ENCODE results near the gene LRMDA.

Gene LRMDA

GRCh38 chr10:75682649-75683557 lies 251.5 kb downstream of the LRMDA start:
- no peak for DNase-seq

GRCh38 chr10:75685187-75685586 lies 253.8 kb downstream of the LRMDA start:
- DNase-seq, result no peak

- DNase-seq, result no peak
Observed at GRCh38 chr10:75688506-75689300, 257.3 kb downstream of the LRMDA start.

- DNase-seq, result no peak
Observed at GRCh38 chr10:75693489-75693888, 262.1 kb downstream of the LRMDA start.

- no peak for DNase-seq
Observed at GRCh38 chr10:75694269-75694668, 262.8 kb downstream of the LRMDA start.

- DNase-seq, result no peak
Observed at GRCh38 chr10:75694790-75695189, 263.4 kb downstream of the LRMDA start.

- no peak for DNase-seq
Observed at GRCh38 chr10:75695994-75696393, 264.6 kb downstream of the LRMDA start.

- no peak for DNase-seq
Observed at GRCh38 chr10:75696536-75696935, 265.1 kb downstream of the LRMDA start.

GRCh38 chr10:75703191-75703854 lies 271.9 kb downstream of the LRMDA start:
- no peak for DNase-seq

GRCh38 chr10:75705426-75705825 lies 274.0 kb downstream of the LRMDA start:
- DNase-seq, result no peak

GRCh38 chr10:75707080-75707840 lies 275.8 kb downstream of the LRMDA start:
- no peak for DNase-seq

- peak; percentile 39 for DNase-seq
Observed at GRCh38 chr10:75708060-75708459, 276.6 kb downstream of the LRMDA start.

- DNase-seq, result no peak
Observed at GRCh38 chr10:75709245-75709644, 277.8 kb downstream of the LRMDA start.

- DNase-seq, result no peak
Observed at GRCh38 chr10:75709811-75710210, 278.4 kb downstream of the LRMDA start.

GRCh38 chr10:75712242-75712880 lies 280.9 kb downstream of the LRMDA start:
- DNase-seq, result no peak

GRCh38 chr10:75716506-75716905 lies 285.1 kb downstream of the LRMDA start:
- DNase-seq, result no peak

- DNase-seq, result no peak
Observed at GRCh38 chr10:75717126-75717916, 285.9 kb downstream of the LRMDA start.

GRCh38 chr10:75718991-75719390 lies 287.6 kb downstream of the LRMDA start:
- DNase-seq, result no peak

- DNase-seq, result no peak
Observed at GRCh38 chr10:75720157-75720556, 288.7 kb downstream of the LRMDA start.

GRCh38 chr10:75722020-75722419 lies 290.6 kb downstream of the LRMDA start:
- DNase-seq, result no peak

- no peak for DNase-seq
Observed at GRCh38 chr10:75722609-75723008, 291.2 kb downstream of the LRMDA start.
